MCF 10A (cell line): ENCODE results near the gene FCAMR. TPM values are rescaled to one million over a fixed set of nuclear protein-coding genes. Genes with fewer than 3 reads are reported as not detected.
"Not testable (repeated sequence)": the region's sequence is repeated elsewhere in the genome, so short reads cannot be mapped to it uniquely, and the experiment has no call there.

Experiments
- BruUV-seq: library from RNA; stranded (reverse); fragments of 400-500 nt; replicated peaks from 2 replicates; lab custom pipeline; 2021; lab: Mats Ljungman, UMichigan
- CTCF ChIA-PET: fragments of 300-600 bp; sonication (Branson Sonifier 250); formaldehyde crosslinking; extraction: SDS; loops from one replicate; lab custom pipeline; 2021; ENCODE audit warnings: antibody characterized with exemption, inconsistent platforms; lab: Yijun Ruan, JAX
- POLR2A ChIA-PET: fragments of 300-600, 350-650 bp; sonication (Branson Sonifier 250); formaldehyde crosslinking; extraction: SDS; loops from one replicate; lab custom pipeline; 2020; ENCODE audit warnings: antibody characterized with exemption, inconsistent platforms; lab: Yijun Ruan, JAX
- DNase-seq: peaks from one replicate; pipeline ENCODE4 v3.0.0-alpha.2; 2018; ENCODE audit not compliant: unreplicated experiment
- H3K27ac Mint-ChIP-seq: one replicate; pipeline ENCODE4 v1.8.0; 2022; ENCODE audit warnings: mild to moderate bottlenecking, low read depth, mixed read lengths; ENCODE audit not compliant: unreplicated experiment
- H3K27me3 Mint-ChIP-seq: one replicate; pipeline ENCODE4 v1.8.0; 2022; ENCODE audit warnings: mixed read lengths; ENCODE audit not compliant: insufficient read depth, unreplicated experiment
- H3K36me3 Mint-ChIP-seq: one replicate; pipeline ENCODE4 v1.8.0; 2022; ENCODE audit warnings: mild to moderate bottlenecking, moderate library complexity, mixed read lengths; ENCODE audit not compliant: insufficient read depth, unreplicated experiment
- H3K4me1 Mint-ChIP-seq: one replicate; pipeline ENCODE4 v1.8.0; 2022; ENCODE audit warnings: mixed read lengths; ENCODE audit not compliant: insufficient read depth, unreplicated experiment
- H3K4me3 Mint-ChIP-seq: one replicate; pipeline ENCODE4 v1.8.0; 2022; ENCODE audit warnings: mild to moderate bottlenecking, moderate library complexity, mixed read lengths; ENCODE audit not compliant: unreplicated experiment
- H3K9me3 Mint-ChIP-seq: one replicate; pipeline ENCODE4 v1.8.0; 2022; ENCODE audit warnings: mixed read lengths; ENCODE audit not compliant: unreplicated experiment
- CTCF ChIP-seq: fragments of 200-600 bp; IDR thresholded peaks from one replicate; pipeline ENCODE4 v1.8.0; 2022; ENCODE audit warnings: antibody characterized with exemption, mild to moderate bottlenecking; ENCODE audit not compliant: unreplicated experiment
- intact Hi-C: fragments of 100-400 bp; cut with micrococcal nuclease; formaldehyde crosslinking; loops from 2 replicates; pipeline ENCODE4 v1.14.1; 2022
- total RNA-seq: library from RNA; stranded (reverse); gene quantifications from 2 replicates; pipeline ENCODE4 v1.2.3, GENCODE V29; 2022

FCAMR gene
- total RNA-seq, 1 experiment from 2014 or later, result not detected

- Mint-ChIP-seq H3K4me1 (no peaks in the 10 kb centered on the region), H3K4me3 (no peak overlapping the region), H3K27ac (no peak overlapping the region), H3K9me3 (no peaks in the 10 kb centered on the region), H3K27me3 (no peaks in the 10 kb centered on the region), H3K36me3 (no peaks in the 10 kb centered on the region)
- CTCF ChIA-PET, result interaction anchor here (0.6 to 3.4 kb wide), 7 partner anchors 9 to 640 kb away, joined by 3 to 13 read pairs (median 3); partner anchors contain the start of gene IL10
- no peak for TF ChIP-seq CTCF
- no TSS peak for BruUV-seq
- DNase-seq, result no peak
- intact Hi-C loops, result no loop called here
- POLR2A ChIA-PET, result interaction anchor here (1.0 to 1.3 kb wide), 2 partner anchors 13 to 106 kb away, joined by 4 to 5 read pairs; no protein-coding TSS in a partner anchor
These were observed 44.0 kb downstream of the FCAMR start for GRCh38 chr1:206926286-206926685.

- CTCF ChIA-PET, result interaction anchor here (0.7 to 3.4 kb wide), 9 partner anchors 9 to 380 kb away, joined by 3 to 13 read pairs (median 3); partner anchors contain the start of gene FCAMR
- no peaks in the 10 kb centered on the region for H3K4me1 Mint-ChIP-seq
- TF ChIP-seq CTCF, result no peak
- no TSS peak for BruUV-seq
- no peaks in the 10 kb centered on the region for H3K27me3 Mint-ChIP-seq
- H3K36me3 Mint-ChIP-seq, result no peaks in the 10 kb centered on the region
- no peak overlapping the region for H3K4me3 Mint-ChIP-seq
- no peak overlapping the region for H3K27ac Mint-ChIP-seq
- no peaks in the 10 kb centered on the region for H3K9me3 Mint-ChIP-seq
- intact Hi-C loops, result no loop called here
- no peak for DNase-seq
- POLR2A ChIA-PET, result interaction anchor here (1.3 kb wide), 1 partner anchor 107 kb away, joined by 4 read pairs; no protein-coding TSS in a partner anchor
These were observed 45.0 kb downstream of the FCAMR start for GRCh38 chr1:206925106-206925736.

GRCh38 chr1:206924592-206925105 lies 45.6 kb downstream of the FCAMR start:
- Mint-ChIP-seq H3K4me3 (no peak overlapping the region), H3K9me3 (no peaks in the 10 kb centered on the region), H3K27ac (no peak overlapping the region), H3K36me3 (no peaks in the 10 kb centered on the region), H3K4me1 (no peaks in the 10 kb centered on the region), H3K27me3 (no peaks in the 10 kb centered on the region)
- DNase-seq, result no peak
- CTCF ChIA-PET, result interaction anchor here (0.7 to 3.4 kb wide), 8 partner anchors 9 to 379 kb away, joined by 3 to 13 read pairs (median 4); partner anchors contain the start of gene FCAMR
- no peak for TF ChIP-seq CTCF
- BruUV-seq, result no TSS peak
- POLR2A ChIA-PET, result interaction anchor here (0.5 to 1.3 kb wide), 2 partner anchors 12 to 107 kb away, joined by 3 to 4 read pairs; no protein-coding TSS in a partner anchor
- intact Hi-C loops, result no loop called here

- ChIA-PET POLR2A (interaction anchor here (0.5 kb wide), 1 partner anchor 12 kb away, joined by 3 read pairs; no protein-coding TSS in a partner anchor), CTCF (interaction anchor here (1.1 to 13.0 kb wide), 3 partner anchors 10 to 59 kb away, joined by 4 to 287 read pairs (median 5); no protein-coding TSS in a partner anchor)
- H3K4me1 Mint-ChIP-seq, H3K4me3 Mint-ChIP-seq, H3K9me3 Mint-ChIP-seq, H3K27ac Mint-ChIP-seq, H3K36me3 Mint-ChIP-seq, intact Hi-C loops, H3K27me3 Mint-ChIP-seq, DNase-seq, BruUV-seq: not testable (repeated sequence)
These were observed 46.2 kb downstream of the FCAMR start for GRCh38 chr1:206923961-206924557.
